Fibroblast of skin of scalp (primary cell): Measurements from ENCODE around the gene ZNF555.
A peak's percentile ranks its signal among the peaks of the same experiment; 100 is the strongest.
"Not testable (repeated sequence)": the region's sequence is repeated elsewhere in the genome, so short reads cannot be mapped to it uniquely, and the experiment has no call there.

Experiments used
- DNase-seq: peaks from one replicate; pipeline ENCODE4 v3.0.0-alpha.2; 2013

Gene ZNF555

DNA sequence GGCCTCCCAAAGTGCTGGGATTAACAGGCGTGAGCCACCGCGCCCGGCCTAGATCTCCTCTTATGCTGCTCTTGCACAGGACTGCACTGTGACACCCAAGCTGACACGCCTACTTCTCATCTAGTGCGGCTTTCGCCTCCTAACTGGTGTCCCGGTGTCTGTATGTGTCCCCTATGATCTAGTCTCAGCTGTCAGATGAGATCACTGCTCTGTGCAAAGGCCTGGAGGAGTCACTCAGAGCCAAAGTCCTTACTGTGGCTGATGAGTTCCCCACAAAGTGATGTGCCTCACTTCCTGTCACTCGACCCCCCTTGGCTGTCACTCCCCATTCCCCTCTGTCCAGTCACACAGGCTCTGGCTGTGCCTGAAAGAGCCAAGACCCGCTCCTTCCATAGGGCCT lies 28.3 kb downstream of the ZNF555 start:
- no peak for DNase-seq

DNA sequence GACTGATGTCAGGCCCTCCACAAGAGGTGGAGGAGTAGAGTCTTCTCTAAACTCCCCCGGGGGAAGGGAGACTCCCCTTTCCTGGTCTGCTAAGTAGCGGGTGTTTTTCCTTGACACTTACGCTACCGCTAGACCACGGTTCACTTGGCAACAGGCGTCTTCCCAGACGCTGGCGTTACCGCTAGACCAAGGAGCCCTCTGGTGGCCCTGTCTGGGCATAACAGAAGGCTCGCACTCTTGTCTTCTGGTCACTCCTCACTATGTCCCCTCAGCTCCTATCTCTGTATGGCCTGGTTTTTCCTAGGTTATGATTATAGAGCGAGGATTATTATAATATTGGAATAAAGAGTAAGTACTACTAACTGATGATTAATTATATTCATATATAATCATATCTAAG lies 30.9 kb downstream of the ZNF555 start:
- DNase-seq = not testable (repeated sequence)

DNA sequence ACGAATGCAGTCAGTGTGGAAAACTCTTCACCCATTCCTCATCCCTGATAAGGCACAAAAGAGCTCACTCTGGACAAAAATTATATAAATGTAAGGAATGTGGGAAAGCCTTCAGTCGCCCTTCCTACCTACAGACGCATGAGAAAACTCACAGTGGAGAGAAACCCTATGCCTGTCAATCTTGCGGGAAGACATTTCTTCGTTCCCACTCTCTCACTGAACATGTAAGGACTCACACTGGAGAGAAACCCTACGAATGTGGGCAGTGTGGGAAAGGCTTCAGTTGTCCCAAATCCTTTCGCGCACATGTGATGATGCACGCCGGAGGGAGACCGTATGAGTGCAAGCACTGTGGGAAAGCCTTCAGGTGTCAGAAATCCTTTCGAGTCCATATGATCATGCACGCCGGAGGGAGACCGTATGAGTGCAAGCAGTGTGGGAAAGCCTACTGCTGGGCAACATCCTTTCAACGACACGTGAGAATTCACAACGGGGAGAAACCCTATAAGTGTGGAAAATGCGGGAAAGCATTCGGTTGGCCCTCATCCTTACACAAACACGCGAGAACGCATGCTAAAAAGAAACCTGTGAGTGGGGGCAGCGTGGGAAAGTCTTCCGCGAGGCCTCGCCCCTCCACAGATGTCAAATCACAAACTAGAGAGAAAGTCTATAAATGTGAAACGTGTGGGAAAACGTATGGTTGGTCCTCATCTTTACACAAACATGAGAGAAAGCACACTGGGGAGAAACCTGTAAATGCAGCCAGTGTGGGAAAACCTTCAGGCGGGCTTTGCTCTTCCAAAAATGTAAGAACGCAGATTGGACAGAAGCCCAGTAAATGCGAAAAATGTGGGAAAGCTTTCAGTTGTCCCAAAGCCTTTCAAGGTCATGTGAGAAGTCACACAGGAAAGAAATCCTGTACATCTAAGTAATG lies 36.4 kb downstream of the ZNF555 start:
- DNase-seq = no peak

DNA sequence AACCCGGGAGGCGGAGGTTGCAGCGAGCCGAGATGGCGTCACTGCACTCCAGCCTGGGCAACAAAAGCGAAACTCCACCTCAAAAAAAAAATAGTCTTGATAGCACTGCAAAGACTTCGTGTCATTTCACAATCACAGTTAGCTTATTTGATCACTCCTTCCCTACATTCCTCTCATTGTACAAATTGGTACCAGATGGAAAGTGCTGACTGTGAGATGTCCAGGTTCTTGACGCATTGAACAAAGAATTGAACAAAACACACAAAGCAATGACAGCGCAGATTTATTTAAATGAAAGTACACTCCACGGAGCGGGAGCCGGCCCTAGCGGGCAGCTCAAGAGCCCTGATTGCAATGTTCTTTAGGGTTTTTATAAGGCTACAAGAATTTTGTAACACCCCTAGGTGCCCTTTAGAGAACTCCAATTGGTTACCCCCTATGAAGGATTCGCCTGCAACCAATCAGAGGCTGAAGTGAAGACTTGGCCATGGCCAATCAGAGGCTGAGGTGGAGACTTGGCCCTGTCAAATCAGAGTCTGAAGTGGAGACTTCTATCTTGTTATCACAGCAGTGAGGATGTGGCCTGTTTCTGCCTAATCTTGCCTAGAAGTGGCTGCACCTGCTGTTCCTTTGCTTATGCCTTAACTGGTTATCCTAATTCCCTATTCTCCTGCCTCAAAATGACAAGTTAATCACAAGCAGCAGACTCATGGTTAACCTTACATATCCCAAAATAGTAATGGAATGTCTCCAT lies 42.6 kb downstream of the ZNF555 start:
- no peak for DNase-seq

DNA sequence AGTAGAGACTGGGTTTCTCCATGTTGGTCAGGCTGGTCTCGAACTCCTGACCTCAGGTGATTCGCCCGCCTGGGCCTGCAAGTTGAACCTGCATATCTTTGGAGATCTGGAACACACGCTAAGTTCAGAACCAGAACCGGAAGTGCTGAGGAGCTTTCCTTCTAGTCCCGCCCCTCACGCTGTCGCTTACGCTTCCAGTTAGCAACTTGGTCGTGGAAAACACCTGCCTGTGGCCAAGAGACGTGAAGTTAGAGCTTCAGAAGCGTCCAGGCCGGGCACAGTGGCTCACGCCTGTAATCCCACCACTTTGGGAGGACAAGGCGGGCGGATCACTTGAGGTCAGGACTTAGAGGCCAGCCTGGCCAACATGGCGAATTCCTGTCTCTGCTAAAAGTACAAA lies 44.5 kb downstream of the ZNF555 start:
- DNase-seq = no peak

DNA sequence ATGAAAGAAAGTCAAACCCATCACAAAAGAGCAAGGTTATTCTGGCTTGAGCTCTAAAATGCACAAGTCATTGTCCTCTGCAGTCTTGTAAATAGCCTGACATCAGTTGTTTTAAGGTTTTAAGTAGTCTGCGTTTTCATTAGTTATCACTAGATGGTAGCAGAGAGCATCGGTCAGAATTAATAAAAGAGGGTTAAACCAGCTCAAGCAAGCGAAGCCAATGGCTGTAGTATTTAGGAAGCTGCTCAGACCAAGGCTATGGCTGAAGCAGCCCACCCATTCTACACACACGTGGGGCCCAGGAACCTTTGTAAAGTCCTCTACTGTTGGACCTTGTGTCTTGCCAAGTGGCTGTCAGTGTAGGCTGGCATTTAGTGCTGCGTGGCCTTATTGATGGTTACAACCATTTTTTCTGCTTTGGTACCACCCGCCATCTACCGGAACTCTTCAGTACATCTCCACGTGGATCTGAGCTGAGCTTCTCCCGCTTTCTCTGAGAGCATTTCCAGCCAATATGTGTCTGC lies 46.2 kb downstream of the ZNF555 start:
- peak; percentile 58 for DNase-seq

DNA sequence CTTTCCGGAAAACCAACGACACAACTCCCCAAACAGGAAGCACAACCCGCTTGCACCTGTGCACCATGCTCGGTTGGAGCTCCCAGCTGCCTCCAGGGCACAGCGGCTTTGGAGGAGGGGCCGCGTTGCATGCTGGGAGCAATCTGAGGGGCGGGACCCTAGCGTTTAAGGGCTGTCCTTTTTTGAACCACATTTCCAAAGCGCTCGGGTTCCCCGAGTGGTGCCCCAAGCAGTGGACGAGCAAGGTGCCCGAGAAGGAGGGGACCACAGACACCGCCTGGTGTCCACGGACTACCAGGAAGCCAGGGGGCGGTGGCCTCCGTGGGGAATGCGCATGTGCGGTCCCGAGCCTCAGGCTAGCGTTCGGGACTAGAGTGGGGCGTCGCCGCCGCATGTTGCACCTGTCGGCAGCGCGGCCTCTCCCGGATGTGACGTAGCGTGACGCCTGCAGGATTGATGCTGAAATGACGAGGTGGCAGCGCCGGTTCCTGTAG lies 47.5 kb downstream of the ZNF555 start:
- no peak for DNase-seq

DNA sequence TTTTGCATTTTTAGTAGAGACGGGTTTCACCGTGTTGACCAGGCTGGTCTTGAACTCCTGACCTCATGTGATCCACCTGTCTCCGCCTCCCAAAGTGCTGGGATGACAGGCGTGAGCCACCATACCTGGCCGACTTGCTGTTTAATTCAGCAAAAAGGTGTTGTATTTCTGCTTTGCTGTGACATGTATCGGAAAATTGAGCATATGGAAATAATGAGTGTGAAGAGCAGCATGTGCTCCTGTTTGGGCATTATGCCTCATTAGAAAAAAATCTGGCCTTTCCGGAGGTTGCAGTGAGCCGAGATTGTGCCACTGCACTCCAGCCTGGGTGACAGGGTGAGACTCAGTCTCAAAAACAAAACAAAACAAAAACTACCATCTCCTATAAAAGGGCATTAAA lies 49.3 kb downstream of the ZNF555 start:
- not testable (repeated sequence) for DNase-seq

DNA sequence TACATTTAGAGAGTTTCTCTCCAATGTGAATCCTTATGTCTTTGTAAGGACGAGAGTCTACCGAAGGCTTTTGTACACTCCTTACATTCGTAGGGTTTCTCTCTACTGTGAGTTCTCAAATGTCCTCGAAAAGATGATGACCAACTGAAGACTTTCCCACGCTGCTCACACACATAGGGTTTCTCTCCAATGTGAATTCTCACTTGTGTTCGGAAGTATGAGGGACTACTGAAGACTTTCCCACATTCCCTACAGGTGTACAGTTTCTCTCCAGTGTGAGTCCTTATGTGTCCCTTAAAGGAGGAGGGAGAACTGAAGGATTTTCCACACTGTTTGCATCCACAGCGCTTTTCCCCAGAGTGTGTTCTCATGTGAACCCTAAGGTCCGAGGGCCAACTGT lies 55.4 kb downstream of the ZNF555 start:
- DNase-seq = no peak

DNA sequence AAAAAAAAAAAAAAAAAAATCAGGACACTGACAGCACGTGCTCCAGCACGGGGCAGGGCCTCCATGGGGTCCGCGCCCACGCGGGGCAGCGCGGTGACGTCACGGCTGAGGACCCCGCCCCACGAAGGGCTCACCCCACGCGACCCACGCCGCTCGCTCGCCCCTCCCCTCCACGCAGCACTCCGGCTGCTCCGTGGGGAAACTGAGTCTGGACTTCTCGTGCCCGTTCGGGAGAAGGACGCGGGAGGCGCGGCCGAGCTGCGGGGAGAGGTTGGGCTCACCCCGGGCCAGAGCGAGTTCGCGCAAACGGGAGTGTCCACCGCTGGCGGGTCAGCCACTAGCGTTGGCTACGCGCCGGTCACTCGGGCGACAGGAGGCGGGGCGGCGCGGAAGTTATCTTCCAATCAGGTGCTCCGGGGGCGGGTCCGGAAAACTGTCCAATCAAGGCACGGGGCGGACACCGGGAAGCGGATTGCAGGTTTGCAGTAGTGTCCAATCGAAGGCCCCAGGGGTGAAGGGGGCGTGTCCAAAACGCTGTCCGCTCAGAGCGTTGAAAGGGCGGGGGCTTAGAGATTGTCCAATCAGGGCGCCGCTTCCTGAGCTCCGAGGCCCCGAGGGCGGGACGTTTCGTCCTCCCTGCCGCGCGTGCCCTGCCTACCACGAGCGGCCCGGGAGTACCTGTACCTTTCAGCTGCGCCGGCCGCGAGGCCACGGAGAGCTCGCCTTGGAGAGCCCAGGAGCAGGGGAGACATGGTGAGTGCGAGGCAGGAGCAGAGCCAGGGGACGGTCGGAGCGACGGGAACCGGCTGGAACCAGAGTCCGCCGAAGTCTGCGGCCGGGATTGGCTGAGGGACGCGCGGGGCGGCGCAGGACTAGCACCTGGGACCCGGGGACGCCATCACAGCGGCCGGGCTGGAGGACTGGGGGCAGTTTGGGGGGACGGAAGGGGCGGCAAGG lies 59.3 kb downstream of the ZNF555 start, which contains the start of gene ZNF57:
Gene ZNF57 (plus strand): TSS at position 633 of the 957 bp plus-strand sequence. CDS start 118 bp downstream, at position 751.
- DNase-seq = peak; percentile 99

DNA sequence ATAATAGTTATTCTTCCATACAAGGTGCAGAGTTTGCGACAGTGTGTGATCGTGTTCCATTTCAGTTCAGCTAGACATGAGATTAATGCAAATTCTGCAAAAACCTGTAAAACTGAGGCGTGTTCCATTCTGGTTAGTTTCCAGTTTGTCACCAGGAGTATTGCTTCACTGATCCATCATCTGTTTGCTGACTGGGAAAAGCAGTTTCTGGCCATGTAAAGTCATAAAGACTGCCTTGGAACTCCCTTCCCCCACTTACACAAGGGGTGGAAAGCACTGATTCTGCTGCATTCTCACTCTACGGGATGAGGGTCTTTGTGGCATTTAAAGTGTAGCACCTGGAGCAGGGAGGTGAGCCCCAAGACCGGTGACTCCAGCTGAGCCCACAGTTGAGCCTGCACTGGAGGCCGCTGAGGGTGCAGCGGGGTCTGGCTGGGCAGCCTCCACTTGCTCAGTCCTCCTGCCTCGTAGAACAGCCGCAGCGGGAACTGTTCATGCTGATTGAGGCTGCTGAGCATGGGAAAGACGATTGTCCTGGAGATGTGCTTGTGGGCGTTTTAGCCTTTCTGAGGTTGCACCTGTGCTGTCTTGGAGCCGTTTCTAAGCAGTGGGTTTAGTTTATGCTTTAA lies 61.4 kb downstream of the ZNF555 start:
- no peak for DNase-seq

DNA sequence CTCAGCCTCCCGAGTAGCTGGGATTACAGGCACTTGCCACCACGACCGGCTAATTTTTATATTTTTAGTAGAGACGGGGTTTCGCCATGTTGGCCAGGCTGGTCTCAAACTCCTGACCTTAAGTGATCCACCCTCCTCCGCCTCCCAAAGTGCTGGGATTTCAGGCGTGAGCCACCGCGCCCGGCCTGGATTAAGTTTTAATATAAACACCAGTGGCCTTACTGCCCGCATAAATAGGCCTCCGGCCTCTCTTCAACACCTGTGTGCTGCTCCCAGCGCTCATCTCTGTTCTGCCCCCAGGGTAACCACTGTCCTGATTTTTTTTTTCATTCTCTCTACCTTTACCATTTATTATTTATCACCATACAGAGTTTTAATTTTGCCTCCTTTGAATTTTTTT lies 62.1 kb downstream of the ZNF555 start:
- not testable (repeated sequence) for DNase-seq

DNA sequence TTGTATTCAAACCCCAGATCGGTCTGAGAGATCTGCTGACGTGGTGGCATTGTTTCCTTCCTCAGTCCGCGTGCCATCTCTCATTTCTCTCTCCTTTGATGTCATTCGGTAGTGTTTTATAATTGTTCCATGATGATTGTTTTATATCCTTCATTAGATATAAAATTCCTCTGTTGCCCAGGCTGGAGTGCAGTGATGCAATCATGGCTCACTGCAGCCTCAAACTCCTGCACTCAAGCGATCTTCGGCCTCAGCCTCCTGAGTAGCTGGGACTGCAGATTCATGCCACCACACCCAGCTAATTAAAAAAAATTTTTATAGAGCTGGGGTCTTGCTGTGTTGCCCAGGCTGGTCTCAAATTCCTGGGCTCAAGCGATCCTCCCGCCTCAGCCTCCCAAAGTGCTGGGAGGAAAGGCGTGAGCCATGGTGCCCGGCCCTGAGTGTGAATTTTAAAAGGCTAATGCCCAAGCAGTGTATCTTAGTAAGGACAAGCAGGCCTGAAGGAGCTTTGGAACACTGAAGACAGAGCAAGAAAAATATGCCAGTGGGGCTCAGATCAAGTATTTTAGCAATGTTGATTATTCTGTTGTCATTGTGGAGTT lies 64.7 kb downstream of the ZNF555 start:
- no peak for DNase-seq

DNA sequence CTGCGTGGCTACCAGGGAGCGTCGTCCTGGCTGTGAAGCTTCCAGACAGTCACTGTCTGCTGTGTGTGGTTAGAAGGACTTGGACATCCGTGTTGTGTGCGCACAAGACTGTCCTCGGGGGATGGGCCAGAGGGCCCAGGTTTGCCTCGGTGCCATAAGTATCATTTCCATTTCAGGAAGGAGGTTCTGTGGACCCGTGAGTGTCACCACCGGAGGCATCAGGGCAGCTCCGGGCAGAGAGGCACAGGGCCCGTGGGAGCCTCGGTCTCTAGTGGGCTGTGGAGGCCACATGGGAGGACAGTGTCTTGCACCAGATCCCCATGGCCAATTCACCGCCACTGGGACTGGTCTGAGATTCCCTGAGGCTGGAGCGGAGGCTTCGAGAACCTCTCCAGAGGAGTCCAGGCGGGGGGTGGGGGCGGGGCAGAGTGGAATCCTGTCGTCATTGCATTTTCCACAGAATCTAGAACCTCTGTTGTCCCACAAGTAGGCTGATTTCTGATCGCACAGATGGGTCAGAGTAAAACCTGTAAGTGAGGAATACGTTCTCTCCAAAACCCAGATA lies 65.4 kb downstream of the ZNF555 start:
- DNase-seq = no peak
